Measurements from ENCODE around the gene METTL23.

The METTL23 gene

DNA sequence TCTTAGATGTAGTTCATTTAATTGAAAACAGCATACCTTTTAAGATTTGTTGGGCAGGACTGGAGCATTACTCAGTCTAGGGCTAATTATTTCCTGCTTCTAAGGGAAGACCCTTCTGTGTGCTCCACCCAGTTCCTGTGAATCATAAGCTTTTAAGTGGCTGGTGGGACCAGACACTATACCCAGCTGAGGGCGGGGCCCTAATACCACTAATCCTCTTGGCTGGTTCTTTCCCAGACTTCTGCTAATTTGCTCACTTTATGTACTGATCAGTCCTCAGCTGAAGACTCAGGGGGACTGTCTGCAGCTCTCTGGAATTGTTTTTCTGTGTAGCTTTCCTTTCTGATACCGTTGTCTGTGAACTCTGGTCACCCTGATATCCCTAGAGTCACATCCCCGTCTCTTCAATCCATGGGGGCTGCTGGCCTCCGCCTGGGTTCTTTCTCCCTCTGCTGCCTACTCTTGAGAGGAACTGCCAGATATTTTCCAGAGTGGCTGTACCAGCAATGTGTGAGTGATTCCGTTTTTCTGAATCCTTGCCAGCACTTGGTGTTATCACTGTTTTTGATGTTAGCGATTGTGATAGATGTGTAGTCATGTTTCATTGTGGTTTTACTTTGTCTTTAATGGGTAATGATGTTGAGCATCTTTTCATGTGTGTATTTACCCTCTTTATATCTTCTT is 46.3 kb downstream of the METTL23 start:
- peaks cover 2% of the 10 kb centered on the region for H3K4me1 ChIP-seq (ENCODE audit: insufficient read depth, insufficient read length)
- no peaks in the 10 kb centered on the region for H3K27me3 ChIP-seq (ENCODE audit: insufficient read depth, insufficient read length)
- peaks cover 38% of the 10 kb centered on the region for H3K36me3 ChIP-seq (ENCODE audit: insufficient read depth, insufficient read length, low read length)
- H3K9me3 ChIP-seq (ENCODE audit: insufficient read depth, low read length) = no peaks in the 10 kb centered on the region
- TF ChIP-seq ZNF274 (IDR thresholded peaks at IDR 0.05; ENCODE audit: low read depth, low read length) = no peak
- no peak for TF ChIP-seq SUZ12 (IDR thresholded peaks at IDR 0.05; ENCODE audit: extremely low read depth, insufficient read depth, insufficient read length)
- no peak for TF ChIP-seq YY1 (IDR thresholded peaks at IDR 0.05; ENCODE audit: insufficient read depth, insufficient read length)
- no peak overlapping the region for H3K9ac ChIP-seq (ENCODE audit: insufficient read length, low read depth)
- H3K4me3 ChIP-seq (ENCODE audit: insufficient read length, low read depth) = no peak overlapping the region
- no peak for DNase-seq (ENCODE audit: low read depth, low spot score)

DNA sequence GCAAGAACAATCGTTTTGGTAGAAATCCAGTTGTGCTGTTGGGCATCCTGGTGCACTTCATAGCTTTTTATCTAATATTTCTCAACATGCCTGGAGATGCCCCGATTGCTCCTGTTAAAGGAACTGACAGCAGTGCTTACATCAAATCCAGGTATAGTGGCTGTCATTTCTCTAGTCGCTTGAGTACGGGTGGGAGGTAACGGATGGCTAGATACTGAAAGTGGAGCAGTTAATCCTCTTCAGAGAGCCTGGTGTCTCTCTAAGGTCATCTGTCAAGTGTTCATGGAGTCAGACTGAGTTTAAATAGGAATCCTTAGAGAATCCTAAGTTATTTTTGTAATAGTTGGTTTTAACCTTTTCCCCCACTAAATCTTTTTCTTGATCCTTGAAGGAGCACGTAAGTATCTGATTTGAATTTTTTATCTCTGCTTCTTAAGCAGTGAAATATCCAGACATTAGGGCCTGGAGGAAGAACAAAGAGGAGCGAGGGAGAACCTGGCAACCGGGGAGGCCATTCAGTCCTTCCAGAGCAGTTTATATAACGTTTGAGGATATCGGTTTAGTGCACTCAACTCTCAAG is 48.5 kb downstream of the METTL23 start:
- no peak overlapping the region for H3K9ac ChIP-seq (ENCODE audit: insufficient read length, low read depth)
- H3K36me3 ChIP-seq (ENCODE audit: insufficient read depth, insufficient read length, low read length) = peaks cover 38% of the 10 kb centered on the region
- peaks cover 2% of the 10 kb centered on the region for H3K4me1 ChIP-seq (ENCODE audit: insufficient read depth, insufficient read length)
- no peaks in the 10 kb centered on the region for H3K27me3 ChIP-seq (ENCODE audit: insufficient read depth, insufficient read length)
- H3K4me3 ChIP-seq (ENCODE audit: insufficient read length, low read depth) = no peak overlapping the region
- TF ChIP-seq YY1 (IDR thresholded peaks at IDR 0.05; ENCODE audit: insufficient read depth, insufficient read length) (no peak), SUZ12 (IDR thresholded peaks at IDR 0.05; ENCODE audit: extremely low read depth, insufficient read depth, insufficient read length) (no peak), ZNF274 (IDR thresholded peaks at IDR 0.05; ENCODE audit: low read depth, low read length) (no peak)
- H3K9me3 ChIP-seq (ENCODE audit: insufficient read depth, low read length) = no peaks in the 10 kb centered on the region
- no peak for DNase-seq (ENCODE audit: low read depth, low spot score)

DNA sequence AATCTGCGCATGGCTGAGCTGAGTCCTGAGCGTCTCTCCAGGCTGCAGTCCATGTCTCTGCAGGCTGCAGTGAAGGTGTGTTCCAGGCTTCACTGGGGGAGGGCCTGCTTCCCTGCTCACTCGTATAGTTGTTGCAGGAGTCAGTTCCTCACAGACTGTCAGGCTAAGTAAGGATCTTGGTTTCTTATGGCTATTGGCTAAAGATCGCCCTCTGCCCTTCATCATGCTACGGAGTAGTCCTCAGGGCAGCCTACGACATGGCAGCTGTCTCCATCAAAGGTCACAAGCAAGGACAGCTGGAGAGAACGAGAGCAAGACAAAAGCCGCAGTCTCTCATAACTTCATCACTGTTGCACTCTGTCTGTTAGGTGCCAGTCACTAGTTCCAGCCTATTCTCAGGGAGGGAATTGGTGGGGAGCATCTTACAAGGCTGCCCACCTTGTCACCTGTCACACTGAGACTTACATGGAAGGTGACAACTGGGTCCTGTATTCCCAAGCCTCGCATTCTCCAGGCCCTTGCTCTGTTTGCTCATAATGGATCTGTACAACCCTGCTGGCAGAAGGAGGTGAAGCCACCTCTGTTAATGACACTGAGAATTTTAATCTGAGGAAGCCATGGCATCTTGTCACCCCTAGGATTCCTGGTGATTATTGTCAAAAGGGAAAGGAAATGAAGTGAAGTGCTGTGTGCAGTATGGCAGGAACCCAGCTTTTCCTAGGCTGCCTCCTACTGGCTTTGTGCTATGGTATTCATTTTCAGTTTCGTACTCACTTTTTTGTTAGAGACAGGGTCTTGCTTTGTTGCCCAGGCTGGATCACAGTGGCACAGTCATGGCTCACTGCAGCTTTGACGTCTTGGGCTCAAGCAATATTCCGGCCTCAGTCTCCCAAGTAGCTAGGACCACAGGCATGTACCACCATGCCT is 54.7 kb downstream of the METTL23 start:
- Histone ChIP-seq H3K9ac (ENCODE audit: insufficient read length, low read depth) (no peak overlapping the region), H3K9me3 (ENCODE audit: insufficient read depth, low read length) (no peaks in the 10 kb centered on the region), H3K36me3 (ENCODE audit: insufficient read depth, insufficient read length, low read length) (peaks cover 20% of the 10 kb centered on the region), H3K27me3 (ENCODE audit: insufficient read depth, insufficient read length) (no peaks in the 10 kb centered on the region), H3K4me3 (ENCODE audit: insufficient read length, low read depth) (no peak overlapping the region), H3K4me1 (ENCODE audit: insufficient read depth, insufficient read length) (no peaks in the 10 kb centered on the region)
- no peak for DNase-seq (ENCODE audit: low read depth, low spot score)
- TF ChIP-seq YY1 (IDR thresholded peaks at IDR 0.05; ENCODE audit: insufficient read depth, insufficient read length) = no peak
- no peak for TF ChIP-seq ZNF274 (IDR thresholded peaks at IDR 0.05; ENCODE audit: low read depth, low read length)
- no peak for TF ChIP-seq SUZ12 (IDR thresholded peaks at IDR 0.05; ENCODE audit: extremely low read depth, insufficient read depth, insufficient read length)

DNA sequence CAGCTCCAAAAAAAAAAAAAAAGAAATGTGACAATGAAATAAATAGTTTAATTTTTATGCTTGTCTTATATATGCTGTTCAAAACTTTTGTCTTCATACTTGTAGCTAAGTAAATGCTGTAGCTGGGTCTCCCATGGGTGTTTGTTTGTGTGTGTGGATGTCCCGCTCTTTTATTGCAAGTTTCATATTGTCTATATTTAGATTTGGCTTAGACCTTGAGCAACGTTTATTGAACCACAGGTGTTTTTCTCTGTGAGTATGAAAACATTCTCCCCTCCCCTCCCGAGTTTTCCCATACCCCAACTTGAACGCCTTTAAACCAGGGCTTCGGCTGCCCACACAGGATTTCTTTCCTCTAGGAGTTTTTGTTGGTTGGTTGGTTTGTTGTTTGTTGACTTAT is 56.5 kb downstream of the METTL23 start:
- H3K4me1 ChIP-seq (ENCODE audit: insufficient read depth, insufficient read length) = no peaks in the 10 kb centered on the region

More for the DNA sequence above, 56.5 kb downstream of the METTL23 start:
- peaks cover 16% of the 10 kb centered on the region for H3K36me3 ChIP-seq (ENCODE audit: insufficient read depth, insufficient read length, low read length)
- DNase-seq (ENCODE audit: low read depth, low spot score) = no peak
- H3K4me3 ChIP-seq (ENCODE audit: insufficient read length, low read depth) = no peak overlapping the region
- no peak overlapping the region for H3K9ac ChIP-seq (ENCODE audit: insufficient read length, low read depth)
- TF ChIP-seq YY1 (IDR thresholded peaks at IDR 0.05; ENCODE audit: insufficient read depth, insufficient read length) = no peak
- no peaks in the 10 kb centered on the region for H3K27me3 ChIP-seq (ENCODE audit: insufficient read depth, insufficient read length)
- no peaks in the 10 kb centered on the region for H3K9me3 ChIP-seq (ENCODE audit: insufficient read depth, low read length)

Measured in NT2/D1 (cell line).